ENCODE results near the gene PIGW. TPM values are rescaled to one million over a fixed set of nuclear protein-coding genes. Genes with fewer than 3 reads are reported as not detected.

The PIGW gene
- total and polyA plus RNA-seq, 9 of the 15 experiments (the other 6 are each of a cell fraction or from before 2014, with no cell fraction given) = 9.5 to 33.9 (median 21.2) TPM

- peak; percentile 73 for TF ChIP-seq ZBTB40 (IDR thresholded peaks at IDR 0.05)
- no peak for TF ChIP-seq ZBTB40 (CRISPR knock-in tag; IDR thresholded peaks at IDR 0.05)
Measured at GRCh38 chr17:36496018-36496789, 38.6 kb upstream of the PIGW start (continued).
